Measurements from ENCODE around the gene RAB44. TPM values are rescaled to one million over a fixed set of nuclear protein-coding genes. Genes with fewer than 3 reads are reported as not detected.
"Not testable (repeated sequence)": the region's sequence is repeated elsewhere in the genome, so short reads cannot be mapped to it uniquely, and the experiment has no call there.

The RAB44 gene
- polyA plus RNA-seq, 4 donors: 0.06 to 0.23 TPM; not detected in 2

DNA sequence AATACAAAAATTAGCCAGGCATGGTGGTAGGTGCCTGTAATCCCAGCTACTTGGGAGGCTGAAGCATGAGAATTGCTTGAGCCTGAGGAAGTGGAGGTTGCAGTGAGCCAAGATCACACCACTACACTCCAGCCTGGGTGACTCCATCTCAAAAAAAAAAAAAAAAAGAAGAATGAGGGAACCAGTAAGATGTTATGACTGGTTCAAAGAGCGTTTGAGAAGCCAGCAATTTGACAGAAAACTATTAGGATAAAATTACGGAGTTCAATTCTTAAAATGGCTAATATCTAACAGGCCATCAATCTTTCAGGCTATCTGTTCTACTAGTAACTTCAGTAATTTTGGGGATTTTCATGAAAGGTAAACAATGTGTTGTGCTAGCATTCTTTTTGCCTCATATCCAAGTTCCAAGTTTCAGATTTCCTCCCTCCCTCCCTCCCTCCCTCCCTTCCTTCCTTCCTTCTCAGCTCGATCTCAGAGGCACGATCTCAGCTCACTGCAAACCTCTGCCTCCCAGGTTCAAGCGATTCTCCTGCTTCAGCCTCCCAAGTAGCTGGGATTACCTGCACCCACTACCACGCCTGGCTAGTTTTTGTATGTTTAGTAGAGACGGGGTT, 7.4 kb downstream of the RAB44 start:
- DNase-seq (ENCODE audit: low read depth in 4 of 4, low spot score in 2 of 4): not testable (repeated sequence)

DNA sequence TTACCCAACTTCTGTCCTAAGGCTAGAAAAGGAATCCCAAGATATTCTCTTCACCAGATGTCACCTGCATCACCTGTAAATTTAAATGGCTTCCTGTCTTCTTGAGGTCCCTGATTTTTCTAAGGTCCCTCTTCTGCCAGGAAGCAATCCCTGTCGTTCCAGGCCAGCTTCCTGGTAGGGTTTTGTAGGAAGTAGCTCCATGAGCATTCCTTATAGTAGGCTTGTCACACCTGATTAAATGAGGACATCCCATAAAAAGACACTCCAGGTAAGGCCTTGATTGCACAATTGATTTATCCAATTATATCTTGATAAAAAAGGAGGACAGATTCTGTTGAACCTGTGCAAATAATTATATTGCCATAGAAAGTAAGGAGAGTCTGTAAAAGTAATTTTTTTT, 8.7 kb downstream of the RAB44 start:
- DNase-seq (ENCODE audit: low read depth in 4 of 4, low spot score in 2 of 4): no peak

DNA sequence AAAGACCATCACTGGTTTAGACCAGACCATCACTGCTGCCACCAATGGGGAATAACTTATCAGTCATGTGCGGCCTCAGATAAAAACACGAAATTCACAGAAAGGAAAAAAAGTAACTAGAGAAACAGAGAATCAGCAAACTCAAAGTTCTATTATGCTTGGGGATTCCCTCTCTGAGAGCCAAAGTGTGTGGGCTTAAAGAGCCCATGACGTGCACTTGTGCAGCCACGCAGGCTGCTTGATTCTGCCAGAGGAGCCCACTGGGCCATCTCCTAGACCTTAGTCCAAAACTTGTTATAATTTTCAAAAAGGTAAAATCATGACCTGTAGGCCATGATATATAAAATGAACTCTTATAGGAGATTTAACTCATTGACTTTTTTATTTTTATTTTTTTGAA, 15.2 kb downstream of the RAB44 start:
- no peak for DNase-seq (ENCODE audit: low read depth in 4 of 4, low spot score in 2 of 4)

DNA sequence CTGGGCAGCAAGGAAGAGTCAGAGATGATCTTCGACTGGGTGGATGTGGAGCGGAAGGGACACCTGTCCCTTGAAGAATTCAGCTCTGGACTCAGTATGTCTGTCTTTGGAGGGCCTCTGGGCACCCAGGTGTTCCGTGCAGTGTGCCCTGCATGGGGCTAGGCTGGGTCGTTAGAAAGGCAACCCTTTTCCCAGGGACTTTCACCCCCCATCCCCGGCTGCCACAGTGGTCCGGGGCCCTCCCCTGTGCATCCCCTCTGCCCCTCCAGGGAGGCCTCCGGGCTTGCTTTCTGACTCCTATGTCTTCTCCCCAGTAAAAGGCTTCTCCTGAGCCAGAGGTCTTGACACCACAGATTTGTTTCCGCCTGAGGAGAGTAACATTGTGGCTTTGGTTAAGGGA, 16.2 kb downstream of the RAB44 start:
- no peak for DNase-seq (ENCODE audit: low read depth in 4 of 4, low spot score in 2 of 4)

DNA sequence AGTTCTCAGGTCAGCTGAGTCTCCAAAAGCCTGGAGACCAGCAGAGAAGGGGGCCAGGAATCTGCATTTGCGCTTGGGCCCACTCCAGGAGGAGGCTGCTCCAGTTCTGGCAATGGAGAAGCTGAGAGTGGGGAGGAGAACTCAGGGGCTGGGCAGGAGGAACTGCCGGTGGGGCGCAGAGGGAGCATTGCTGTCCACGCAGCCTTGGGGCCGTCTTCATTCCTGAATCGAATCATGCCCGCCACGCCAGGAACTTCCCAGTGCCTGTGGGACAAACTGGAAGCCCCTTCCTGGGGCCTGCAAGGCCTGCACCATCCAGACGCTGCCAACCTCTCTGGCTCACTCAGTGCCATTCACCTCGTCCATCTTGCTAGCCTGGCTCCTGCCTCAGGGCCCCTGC, 16.9 kb downstream of the RAB44 start:
- DNase-seq (ENCODE audit: low read depth in 4 of 4, low spot score in 2 of 4): no peak

DNA sequence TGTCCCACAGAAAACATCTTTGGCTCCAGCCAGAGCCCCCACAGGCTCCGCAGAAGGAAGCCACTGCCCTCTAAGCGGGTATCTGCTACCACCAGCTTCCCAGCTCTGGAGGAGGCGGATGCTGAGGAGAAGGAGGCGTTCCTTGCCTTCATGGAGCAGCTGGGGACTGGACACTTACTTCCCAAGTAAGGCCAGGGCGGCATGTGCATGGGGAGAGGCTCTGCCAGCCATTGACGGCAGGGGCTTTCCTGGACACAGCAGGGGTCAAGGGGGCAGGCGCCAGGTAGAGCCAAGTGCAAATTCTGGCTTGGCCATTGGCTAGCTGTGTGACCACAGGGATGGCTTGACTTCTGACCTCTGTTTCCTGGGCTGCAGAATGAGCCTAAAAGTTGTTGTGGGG, 17.8 kb downstream of the RAB44 start:
- no peak for DNase-seq (ENCODE audit: low read depth in 4 of 4, low spot score in 2 of 4)

DNA sequence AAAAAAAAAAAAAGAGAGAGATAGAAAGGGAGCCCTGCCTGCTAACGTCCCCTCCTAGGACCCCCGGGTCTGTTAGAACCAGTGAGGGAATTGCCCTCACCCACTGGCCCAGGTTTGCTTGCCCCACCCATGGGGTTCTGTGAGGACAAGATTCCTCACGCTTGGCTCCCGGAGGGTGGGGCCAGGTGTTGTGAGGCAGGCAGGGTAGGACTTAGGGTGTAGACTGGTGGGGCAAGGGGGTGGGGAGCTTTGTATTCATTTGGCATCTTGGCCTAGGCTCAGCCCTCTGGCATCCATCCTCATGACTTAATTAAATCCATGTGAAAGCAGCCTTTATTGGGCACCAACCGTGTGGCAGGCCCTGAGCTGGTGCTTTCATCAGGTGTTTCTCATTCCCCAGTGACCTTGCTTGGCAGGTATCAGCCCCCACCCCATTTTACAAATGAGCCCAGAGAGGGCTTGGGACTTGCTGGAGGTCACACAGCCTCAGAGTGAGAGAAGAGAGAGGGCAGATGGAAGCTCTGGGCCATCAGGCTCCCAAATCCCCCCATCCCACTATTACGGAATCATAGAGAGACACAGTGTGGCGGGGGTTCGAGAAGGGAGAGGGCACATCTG, 19.0 kb downstream of the RAB44 start:
- DNase-seq (ENCODE audit: low read depth in 4 of 4, low spot score in 2 of 4): no peak

DNA sequence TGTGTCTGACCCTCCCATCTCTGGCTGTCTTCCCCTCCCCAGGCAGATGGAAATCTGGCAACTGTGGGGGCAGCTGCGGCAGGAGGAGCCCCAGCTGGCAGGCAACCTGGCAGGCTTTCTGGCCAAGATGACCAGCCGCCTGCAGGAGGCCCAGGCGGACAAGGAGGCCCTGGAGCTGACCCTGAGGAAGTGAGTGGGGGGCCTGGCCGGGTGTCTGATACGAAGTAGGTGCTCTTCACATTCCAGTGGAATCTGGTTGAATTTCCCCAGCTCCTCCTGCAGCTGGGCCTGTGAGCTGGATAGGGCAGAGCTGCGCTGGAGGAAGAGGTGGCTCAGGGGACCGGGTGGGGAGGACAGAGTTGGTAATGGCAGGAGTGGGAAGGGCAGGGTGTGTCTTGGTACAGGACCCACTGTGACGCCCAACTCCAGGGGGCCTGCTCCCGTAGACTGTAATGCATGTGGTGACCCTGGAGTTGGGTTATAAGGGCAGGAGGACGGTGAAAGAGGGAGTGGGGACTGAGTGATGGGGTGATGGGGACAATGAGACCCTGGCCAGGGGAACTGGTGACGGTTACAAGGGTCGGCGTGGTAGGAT, 19.7 kb downstream of the RAB44 start:
- no peak for DNase-seq (ENCODE audit: low read depth in 4 of 4, low spot score in 2 of 4)

DNA sequence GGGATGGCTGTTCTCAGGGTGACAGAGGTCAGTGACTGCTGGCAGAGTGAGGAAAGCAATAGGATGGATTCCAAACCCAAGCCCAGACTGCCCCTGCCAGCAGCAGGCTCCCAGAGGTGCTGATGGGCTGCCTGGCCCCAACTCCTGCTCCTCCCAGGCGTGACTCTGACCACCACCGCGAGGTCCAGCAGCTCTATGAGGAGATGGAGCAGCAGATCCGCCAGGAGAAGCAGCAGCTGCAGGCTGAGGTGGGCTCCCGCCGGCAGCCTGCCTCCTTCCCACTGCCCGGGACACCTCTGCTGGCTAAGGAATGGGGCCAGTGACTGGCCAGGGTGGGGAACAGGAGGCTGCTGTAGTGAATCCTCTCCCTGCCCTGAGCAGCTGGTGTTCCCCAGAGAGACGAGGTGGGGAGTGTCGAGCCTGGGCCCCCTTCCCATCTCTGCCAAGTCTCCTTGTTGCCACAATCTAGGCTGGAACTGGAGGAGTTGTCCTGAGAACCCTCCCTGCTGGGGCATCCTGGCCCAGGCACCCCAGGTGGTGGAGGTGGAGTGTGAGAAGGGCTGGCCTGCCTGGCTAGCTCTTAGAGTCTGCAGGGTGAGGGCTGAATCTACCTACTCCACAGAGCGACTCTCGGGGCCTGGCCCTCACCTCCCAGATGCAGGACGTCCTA, 20.4 kb downstream of the RAB44 start:
- DNase-seq (ENCODE audit: low read depth in 4 of 4, low spot score in 2 of 4): no peak

DNA sequence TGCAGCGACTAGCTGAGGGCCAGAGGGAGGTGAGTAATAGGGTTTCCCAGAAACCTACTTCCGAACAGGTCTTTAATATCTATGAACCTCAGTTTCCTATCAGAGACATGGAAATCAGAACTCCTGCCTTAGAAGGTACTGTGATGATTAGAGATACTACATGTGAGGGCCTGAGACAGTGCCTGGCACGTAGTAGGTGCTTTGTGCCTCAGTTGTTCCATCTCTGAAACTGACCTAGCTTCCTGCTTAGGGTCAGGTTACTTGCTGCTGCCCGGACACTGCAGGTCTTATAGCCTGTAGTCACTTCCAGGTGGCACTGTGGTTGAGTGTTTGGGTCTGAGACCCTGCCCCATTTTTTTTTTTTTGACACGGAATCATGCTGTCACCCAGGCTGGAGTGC, 20.9 kb downstream of the RAB44 start:
- no peak for DNase-seq (ENCODE audit: low read depth in 4 of 4, low spot score in 2 of 4)

DNA sequence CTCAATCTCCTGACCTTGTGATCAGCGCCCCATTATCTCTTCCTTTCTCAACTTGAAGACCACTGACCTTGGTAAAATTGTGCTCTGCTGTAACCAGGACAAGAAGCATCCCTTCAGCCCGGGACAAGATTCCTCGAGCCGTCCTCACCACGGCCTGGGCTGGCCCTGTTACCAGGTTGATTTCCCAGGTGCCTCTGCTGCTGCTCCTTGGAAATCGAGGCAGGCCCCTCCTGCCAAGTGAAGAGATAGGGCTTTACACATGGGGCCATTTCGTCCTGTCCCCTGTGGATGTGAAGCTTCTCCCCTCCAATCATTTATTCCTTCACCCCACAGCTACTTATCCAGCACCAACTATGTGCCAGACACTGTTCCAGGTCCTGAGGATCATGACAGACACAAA, 21.5 kb downstream of the RAB44 start:
- no peak for DNase-seq (ENCODE audit: low read depth in 4 of 4, low spot score in 2 of 4)

DNA sequence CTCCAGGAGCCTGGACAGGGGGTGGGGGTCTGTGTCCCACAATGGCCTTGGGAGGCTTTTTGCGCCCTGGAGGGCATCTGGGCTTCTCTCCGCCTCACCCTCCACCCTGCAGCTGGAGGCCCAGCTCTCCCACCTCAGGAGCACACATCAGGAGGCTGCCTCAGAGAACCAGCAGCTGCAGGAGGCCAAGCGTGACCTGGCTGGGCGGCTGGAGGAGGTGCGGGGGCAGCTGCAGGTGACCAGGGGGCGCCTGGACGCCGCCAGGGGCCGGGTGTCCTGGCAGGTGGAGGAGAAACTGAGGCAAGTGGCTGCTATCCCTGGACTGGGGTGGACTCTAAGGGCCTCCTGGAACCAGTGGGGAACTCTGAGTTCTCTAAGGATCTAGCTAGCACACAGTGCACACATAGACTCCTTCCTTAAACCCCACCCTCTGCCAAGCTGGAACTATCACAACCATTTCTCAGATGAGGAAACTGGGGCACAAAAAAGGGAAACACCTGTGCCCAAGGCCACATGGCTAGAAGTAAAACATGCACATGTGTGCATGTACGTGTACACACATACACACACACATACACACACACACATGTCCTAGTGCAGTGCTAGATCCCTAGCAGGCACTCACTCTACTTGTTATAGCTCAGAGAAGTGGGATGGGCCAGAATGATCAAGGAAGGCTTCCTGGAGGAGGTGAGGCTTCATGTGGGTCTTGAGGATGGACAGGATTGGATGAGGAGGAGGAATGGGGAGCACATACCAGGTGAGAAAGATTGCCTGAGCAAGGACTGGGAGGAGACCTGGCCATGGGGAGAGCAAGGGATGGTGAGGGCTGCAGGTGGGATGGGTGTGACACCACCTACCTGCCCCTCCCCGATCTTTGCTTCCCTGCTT, 22.9 kb downstream of the RAB44 start:
- DNase-seq (ENCODE audit: low read depth in 4 of 4, low spot score in 2 of 4): no peak

DNA sequence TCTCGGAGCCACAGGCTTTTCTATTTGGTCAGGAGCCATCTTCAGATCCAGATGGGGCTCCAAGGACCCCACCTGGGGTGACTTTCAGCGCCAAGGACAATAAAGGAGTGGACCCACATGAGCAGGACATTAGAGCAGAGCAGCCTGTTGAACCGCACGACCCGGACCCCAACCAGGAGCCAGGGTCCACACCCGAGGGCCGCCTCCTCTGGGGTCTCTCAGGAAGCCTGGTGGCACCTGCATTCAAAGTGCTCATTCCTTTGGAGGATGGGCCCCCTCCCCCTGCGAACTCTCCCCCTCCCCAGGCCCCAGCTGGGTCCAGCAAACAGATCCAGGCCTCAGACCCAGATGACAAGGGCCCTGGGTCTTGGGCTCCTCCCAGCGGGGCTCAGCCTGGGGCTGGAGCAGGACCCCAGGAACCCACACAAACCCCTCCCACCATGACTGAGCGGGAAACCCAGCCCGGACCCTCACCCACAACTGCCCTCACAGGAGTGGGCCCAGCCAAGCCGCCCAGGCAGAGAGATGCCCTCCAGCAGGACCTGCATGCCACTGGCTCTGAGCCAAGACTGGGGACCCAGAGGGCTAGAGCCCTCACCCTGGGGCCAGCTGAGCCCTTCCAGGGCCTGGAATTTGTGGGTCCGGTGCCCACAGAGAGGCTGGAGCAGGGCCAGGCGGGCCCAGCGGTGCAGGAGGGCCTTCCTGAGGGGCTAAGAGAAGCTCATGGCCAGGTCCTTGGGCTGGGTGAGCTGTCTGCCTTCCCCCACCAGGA, 23.9 kb downstream of the RAB44 start:
- no peak for DNase-seq (ENCODE audit: low read depth in 4 of 4, low spot score in 2 of 4)

DNA sequence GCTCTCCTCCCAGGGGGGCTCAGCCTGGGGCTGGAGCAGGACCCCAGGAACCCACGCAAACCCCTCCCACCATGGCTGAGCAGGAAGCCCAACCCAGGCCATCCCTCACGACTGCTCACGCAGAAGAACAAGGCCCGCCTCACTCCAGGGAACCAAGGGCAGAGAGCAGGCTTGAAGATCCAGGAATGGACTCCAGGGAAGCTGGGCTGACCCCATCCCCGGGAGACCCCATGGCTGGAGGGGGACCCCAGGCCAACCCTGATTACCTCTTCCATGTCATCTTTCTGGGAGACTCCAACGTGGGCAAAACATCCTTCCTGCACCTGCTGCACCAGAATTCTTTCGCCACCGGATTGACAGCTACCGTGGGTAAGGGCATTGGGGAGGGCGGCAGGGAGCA, 24.7 kb downstream of the RAB44 start:
- no peak for DNase-seq (ENCODE audit: low read depth in 4 of 4, low spot score in 2 of 4)

DNA sequence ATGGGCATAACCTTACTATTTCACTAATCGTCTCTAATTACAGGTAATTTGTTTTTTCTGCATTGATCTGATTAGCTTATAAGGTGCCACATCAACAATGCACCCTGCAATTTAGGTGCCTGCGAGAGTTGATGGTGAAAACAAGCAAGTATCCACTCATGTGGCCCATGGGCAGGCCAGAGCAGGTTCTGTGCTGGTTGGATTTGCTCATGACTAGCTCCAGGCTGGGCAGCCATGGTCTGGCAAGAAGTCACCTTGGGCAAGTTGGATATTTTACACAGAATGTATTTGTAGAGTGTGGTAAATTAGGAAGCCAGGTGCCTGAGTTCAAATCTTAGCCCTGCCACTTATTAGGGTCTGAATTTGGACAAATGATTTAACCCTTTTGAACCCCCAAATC, 25.3 kb downstream of the RAB44 start:
- no peak for DNase-seq (ENCODE audit: low read depth in 4 of 4, low spot score in 2 of 4)

DNA sequence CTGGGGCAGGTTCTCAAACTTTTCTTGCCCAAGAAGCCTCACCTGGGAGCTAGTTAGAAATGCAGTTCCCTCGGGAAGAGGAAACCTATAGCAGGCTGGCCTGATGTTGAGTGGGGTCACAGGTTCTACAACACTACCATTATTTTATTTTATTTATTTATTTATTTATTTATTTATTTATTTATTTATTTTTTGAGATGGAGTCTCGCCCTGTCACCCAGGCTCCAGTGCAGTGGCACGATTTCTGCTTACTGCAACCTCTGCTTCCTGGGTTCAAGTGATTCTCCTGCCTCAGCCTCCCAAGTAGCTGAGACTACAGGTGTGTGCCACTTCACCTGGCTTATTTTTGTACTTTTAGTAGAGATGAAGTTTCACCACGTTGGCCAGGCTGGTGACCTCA, 26.4 kb downstream of the RAB44 start:
- DNase-seq (ENCODE audit: low read depth in 4 of 4, low spot score in 2 of 4): not testable (repeated sequence)

DNA sequence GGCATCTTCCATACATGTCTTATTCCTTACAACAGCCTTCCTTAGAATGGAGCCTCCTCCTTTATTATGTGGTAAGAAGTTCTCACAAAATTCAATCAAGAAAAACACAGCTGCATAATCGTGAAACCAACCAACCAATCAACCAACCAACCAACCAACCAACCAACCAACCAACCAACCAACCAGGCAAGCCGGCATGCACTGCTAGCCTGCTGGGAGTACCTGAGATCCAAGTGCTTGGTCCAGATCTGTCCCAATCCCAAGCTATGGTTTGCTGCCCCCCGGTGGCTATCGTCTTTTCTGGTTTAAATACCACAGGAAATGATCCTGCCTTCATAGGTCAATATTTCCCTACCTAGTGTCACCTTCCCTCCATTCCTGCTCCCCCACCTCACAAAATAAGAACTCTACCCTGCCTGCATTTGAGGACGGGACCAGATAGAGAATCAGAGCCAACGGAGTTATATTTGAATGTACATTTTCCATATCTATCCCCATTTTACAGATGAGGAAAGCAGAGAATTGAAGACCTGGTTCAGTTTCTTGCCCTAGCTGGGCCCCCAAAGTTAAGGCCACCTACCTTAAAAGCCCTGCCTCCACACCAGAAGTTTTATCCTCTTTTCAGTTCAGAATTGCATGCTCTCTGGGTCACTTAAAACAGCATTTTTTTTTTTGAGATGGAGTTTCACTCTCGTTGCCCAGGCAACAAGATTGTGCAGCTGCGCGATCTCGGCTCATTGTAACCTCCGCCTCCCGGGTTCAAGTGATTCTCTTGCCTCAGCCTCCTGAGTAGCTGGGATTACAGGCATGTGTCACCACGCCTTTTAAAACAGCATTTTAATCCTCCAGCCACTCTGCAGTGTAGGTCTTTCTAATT, 27.1 kb downstream of the RAB44 start:
- no peak for DNase-seq (ENCODE audit: low read depth in 4 of 4, low spot score in 2 of 4)

DNA sequence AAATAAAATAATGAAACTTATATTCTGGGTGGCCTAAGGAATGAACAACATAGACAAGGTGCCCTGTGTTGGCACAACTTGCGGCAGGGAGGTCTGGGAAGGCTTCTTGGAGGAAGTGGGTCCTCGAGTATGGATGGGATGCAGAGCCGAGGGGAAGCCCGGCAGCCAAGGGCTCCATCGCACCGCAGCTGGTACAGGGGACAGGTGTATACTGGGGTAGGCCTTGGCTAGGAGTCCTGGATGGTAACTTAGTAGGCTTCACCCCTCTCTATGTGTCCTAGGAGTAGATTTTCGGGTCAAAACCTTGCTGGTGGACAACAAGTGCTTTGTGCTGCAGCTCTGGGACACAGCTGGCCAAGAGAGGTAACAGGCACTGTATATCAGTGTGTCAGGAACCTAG, 28.0 kb downstream of the RAB44 start:
- DNase-seq (ENCODE audit: low read depth in 4 of 4, low spot score in 2 of 4): no peak

DNA sequence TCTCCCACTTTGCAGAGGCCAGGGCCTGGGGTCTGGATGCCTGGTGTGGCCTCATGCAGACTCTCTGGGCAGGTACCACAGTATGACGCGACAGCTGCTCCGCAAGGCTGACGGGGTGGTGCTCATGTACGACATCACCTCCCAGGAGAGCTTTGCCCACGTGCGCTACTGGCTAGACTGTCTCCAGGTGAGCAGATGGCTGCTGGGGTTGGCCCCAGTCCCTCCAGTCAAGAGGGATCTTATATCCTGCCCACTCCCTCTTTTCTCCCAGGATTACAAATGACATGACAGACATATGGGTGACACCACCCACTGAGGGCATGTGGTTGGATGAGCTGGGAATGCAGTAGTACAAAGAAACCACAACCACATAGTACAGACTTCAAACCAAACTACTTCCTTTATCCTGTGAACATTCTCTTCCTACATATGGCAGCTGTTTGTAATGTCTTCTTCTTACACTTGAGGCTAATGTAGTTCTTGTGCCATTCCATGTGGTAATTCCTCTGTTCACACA, 29.9 kb downstream of the RAB44 start:
- DNase-seq (ENCODE audit: low read depth in 4 of 4, low spot score in 2 of 4): no peak
